ENCODE measurements around the gene TADA3.

- TF ChIP-seq, protein P1, sequence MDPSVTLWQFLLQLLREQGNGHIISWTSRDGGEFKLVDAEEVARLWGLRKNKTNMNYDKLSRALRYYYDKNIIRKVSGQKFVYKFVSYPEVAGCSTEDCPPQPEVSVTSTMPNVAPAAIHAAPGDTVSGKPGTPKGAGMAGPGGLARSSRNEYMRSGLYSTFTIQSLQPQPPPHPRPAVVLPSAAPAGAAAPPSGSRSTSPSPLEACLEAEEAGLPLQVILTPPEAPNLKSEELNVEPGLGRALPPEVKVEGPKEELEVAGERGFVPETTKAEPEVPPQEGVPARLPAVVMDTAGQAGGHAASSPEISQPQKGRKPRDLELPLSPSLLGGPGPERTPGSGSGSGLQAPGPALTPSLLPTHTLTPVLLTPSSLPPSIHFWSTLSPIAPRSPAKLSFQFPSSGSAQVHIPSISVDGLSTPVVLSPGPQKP (IDR thresholded peaks at IDR 0.05; ENCODE audit: borderline replicate concordance, low read depth, low read length): no peak
- TF ChIP-seq POLR2A (IDR thresholded peaks at IDR 0.05; ENCODE audit: low read depth, low read length) (no peak), CTCF (conservative IDR thresholded peaks at IDR 0.05; ENCODE audit: low read depth, low read length) (no peak), RAD21 (IDR thresholded peaks at IDR 0.05; ENCODE audit: low read length) (no peak), RFX5 (IDR thresholded peaks at IDR 0.05; ENCODE audit: low read depth, low read length) (no peak), SMC3 (IDR thresholded peaks at IDR 0.05; ENCODE audit: low read depth, low read length) (no peak), FOS (IDR thresholded peaks at IDR 0.05; ENCODE audit: low read depth, low read length) (no peak), CEBPB (IDR thresholded peaks at IDR 0.05; ENCODE audit: low read depth, low read length) (no peak), BHLHE40 (IDR thresholded peaks at IDR 0.05; ENCODE audit: low read depth, low read length) (no peak), MAFK (IDR thresholded peaks at IDR 0.05; ENCODE audit: low read depth, low read length) (no peak), CHD1 (IDR thresholded peaks at IDR 0.05; ENCODE audit: low read depth, low read length) (no peak), NFE2L2 (IDR thresholded peaks at IDR 0.05; ENCODE audit: low read depth, low read length) (no peak), RCOR1 (IDR thresholded peaks at IDR 0.05; ENCODE audit: insufficient replicate concordance, low read length) (no peak)
- TF ChIP-seq, protein P2, sequence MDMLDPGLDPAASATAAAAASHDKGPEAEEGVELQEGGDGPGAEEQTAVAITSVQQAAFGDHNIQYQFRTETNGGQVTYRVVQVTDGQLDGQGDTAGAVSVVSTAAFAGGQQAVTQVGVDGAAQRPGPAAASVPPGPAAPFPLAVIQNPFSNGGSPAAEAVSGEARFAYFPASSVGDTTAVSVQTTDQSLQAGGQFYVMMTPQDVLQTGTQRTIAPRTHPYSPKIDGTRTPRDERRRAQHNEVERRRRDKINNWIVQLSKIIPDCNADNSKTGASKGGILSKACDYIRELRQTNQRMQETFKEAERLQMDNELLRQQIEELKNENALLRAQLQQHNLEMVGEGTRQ (IDR thresholded peaks at IDR 0.05; ENCODE audit: low read depth, low read length): no peak
Observed at GRCh38 chr3:9744162-9744561, 48.1 kb downstream of the TADA3 start.

Measured in IMR-90 (cell line).